Tibial nerve (tissue), 4 donors: Measurements from ENCODE around the gene MEIOC. TPM values are rescaled to one million over a fixed set of nuclear protein-coding genes. Genes with fewer than 3 reads are reported as not detected.

Source experiments
- DNase-seq, 2 donors: peaks; one replicate each; pipeline ENCODE4 v3.0.0-alpha.2; 2019; ENCODE audit warnings: low spot score in 2 of 2
- H3K27ac ChIP-seq, 4 donors: fragments of 200-600 bp; sonication (generic) in 3 of 4; one replicate each; pipeline ENCODE4 v1.5.1; 2017 to 2019; ENCODE audit warnings: mild to moderate bottlenecking in 1 of 4
- H3K27me3 ChIP-seq, 2 donors: fragments of 200-600 bp; sonication (generic) in 1 of 2; one replicate each; pipeline versions ENCODE4 v1.5.1 to v1.6.0; 2017 to 2019
- H3K36me3 ChIP-seq, 3 donors: fragments of 200-600 bp; sonication (generic); one replicate each; pipeline ENCODE4 v1.5.1; 2018 to 2019
- H3K4me1 ChIP-seq, 4 donors: fragments of 200-600 bp; sonication (generic) in 3 of 4; one replicate each; pipeline ENCODE4 v1.5.1; 2017 to 2019
- H3K4me3 ChIP-seq, 4 donors: fragments of 200-600 bp; sonication (generic) in 3 of 4; one replicate each; pipeline ENCODE4 v1.5.1; 2017 to 2019; ENCODE audit warnings: mild to moderate bottlenecking in 1 of 4, moderate library complexity in 1 of 4
- H3K9me3 ChIP-seq, 4 donors: fragments of 200-600 bp; sonication (generic) in 3 of 4; one replicate each; pipeline ENCODE4 v1.5.1; 2017 to 2019
- EP300 ChIP-seq, 2 donors: sonication (generic); formaldehyde crosslinking; IDR thresholded peaks; one replicate each; pipeline ENCODE4 v1.6.1; 2017; ENCODE audit warnings: antibody characterized with exemption in 2 of 2, mild to moderate bottlenecking in 1 of 2
- POLR2A ChIP-seq, 2 donors: fragments of 450-650 bp; IDR thresholded peaks; one replicate each; pipeline ENCODE4 v1.6.1; 2017; ENCODE audit warnings: antibody characterized with exemption in 2 of 2, mild to moderate bottlenecking in 2 of 2, moderate library complexity in 2 of 2
- WGBS, 2 donors: methylation state at CpG; one replicate each; pipeline ENCODE4 v1.1.5; 2018; 5-methylcytosine and 5-hydroxymethylcytosine counted together
- total RNA-seq, 4 donors: library from RNA; depleted of rRNA; stranded (reverse); fragments of >200 nt; gene quantifications; one replicate each; pipeline ENCODE4 v1.1.0, GENCODE V29; 2016
- TF ChIP-seq, protein P1 (sequence below), 5 experiments: fragments of 200-600 bp in 3 of 5; fragments of 450-650 bp in 2 of 5; sonication (generic) in 3 of 5; IDR thresholded peaks; one replicate each; pipeline ENCODE4 v1.5.1; 2016 to 2019; ENCODE audit warnings: antibody characterized with exemption in 5 of 5, mild to moderate bottlenecking in 3 of 5, moderate library complexity in 2 of 5

The MEIOC gene
- total RNA-seq = not detected

GRCh38 chr17:44655983-44656710 is at the start of gene MEIOC:
TSS of gene MEIOC (plus strand) at chr17:44656468. CDS start at chr17:44656614, 146 bp downstream.
- TF ChIP-seq, protein P1, sequence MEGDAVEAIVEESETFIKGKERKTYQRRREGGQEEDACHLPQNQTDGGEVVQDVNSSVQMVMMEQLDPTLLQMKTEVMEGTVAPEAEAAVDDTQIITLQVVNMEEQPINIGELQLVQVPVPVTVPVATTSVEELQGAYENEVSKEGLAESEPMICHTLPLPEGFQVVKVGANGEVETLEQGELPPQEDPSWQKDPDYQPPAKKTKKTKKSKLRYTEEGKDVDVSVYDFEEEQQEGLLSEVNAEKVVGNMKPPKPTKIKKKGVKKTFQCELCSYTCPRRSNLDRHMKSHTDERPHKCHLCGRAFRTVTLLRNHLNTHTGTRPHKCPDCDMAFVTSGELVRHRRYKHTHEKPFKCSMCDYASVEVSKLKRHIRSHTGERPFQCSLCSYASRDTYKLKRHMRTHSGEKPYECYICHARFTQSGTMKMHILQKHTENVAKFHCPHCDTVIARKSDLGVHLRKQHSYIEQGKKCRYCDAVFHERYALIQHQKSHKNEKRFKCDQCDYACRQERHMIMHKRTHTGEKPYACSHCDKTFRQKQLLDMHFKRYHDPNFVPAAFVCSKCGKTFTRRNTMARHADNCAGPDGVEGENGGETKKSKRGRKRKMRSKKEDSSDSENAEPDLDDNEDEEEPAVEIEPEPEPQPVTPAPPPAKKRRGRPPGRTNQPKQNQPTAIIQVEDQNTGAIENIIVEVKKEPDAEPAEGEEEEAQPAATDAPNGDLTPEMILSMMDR (IDR thresholded peaks at IDR 0.05) = no peak
- TF ChIP-seq POLR2A (IDR thresholded peaks at IDR 0.05) (no peak), EP300 (IDR thresholded peaks at IDR 0.05) (no peak)
- no peak within 1 kb of the TSS for H3K27ac ChIP-seq
- H3K27me3 ChIP-seq = peaks cover 0 to 51% of the 10 kb centered on the region in 2 donors
- peak within 1 kb of the TSS in 1 of 4 donors; percentile 31 for H3K4me3 ChIP-seq
- H3K9me3 ChIP-seq = peaks cover 0 to 23% (median 0%) of the 10 kb centered on the region in 4 donors
- no peak for DNase-seq
- H3K36me3 ChIP-seq = peaks cover 0 to 7% (median 0%) of the 10 kb centered on the region in 3 donors
- H3K4me1 ChIP-seq = peaks cover 0 to 12% (median 0%) of the 10 kb centered on the region in 4 donors
- 19 to 25% methylated on average over 28 to 34 of the region's 57 CpGs for WGBS, 2 donors

DNA sequence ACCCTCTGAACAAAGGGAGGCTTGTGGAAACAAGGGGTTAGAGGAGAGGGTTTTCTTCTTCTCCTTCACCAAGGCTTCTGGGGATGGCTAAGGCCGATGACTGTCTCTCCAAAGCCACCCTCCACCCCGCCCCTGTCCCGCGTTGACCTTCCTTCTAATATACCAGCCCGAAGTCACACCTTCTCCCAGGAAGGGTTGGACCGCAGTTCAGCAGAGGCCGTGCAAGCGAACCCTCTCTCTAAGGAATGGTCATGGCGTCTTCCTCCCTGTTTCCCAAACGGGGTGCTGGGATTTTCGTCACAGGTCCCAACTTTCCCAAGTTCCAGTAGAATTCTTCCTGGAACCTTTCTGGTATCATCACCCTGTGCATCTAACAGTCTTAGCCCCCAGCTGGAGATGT is 49.6 kb upstream of the MEIOC start:
- no peak for DNase-seq
- TF ChIP-seq, protein P1 (IDR thresholded peaks at IDR 0.05) = no peak
- 89 to 96% methylated on average over 11 of the region's 11 CpGs for WGBS, 2 donors
- Histone ChIP-seq H3K27ac (no peak overlapping the region), H3K27me3 (no peaks in the 10 kb centered on the region), H3K36me3 (no peaks in the 10 kb centered on the region), H3K4me3 (no peak overlapping the region), H3K4me1 (peaks cover 0 to 27% (median 0%) of the 10 kb centered on the region in 4 donors), H3K9me3 (no peaks in the 10 kb centered on the region)

- Histone ChIP-seq H3K4me3 (no peak overlapping the region), H3K4me1 (peaks cover 0 to 26% (median 0%) of the 10 kb centered on the region in 4 donors), H3K9me3 (no peaks in the 10 kb centered on the region), H3K36me3 (no peaks in the 10 kb centered on the region), H3K27me3 (no peaks in the 10 kb centered on the region), H3K27ac (peak overlapping the region in 1 of 4 donors; percentile 41)
- 21 to 38% methylated on average over 7 to 10 of the region's 10 CpGs for WGBS, 2 donors
- TF ChIP-seq EP300 (IDR thresholded peaks at IDR 0.05) = no peak
- no peak for TF ChIP-seq POLR2A (IDR thresholded peaks at IDR 0.05)
- TF ChIP-seq, protein P1 (IDR thresholded peaks at IDR 0.05) = no peak
- peak in 1 of 2 donors; percentile 12 for DNase-seq
Observed at GRCh38 chr17:44607836-44608690, 48.2 kb upstream of the MEIOC start.

DNA sequence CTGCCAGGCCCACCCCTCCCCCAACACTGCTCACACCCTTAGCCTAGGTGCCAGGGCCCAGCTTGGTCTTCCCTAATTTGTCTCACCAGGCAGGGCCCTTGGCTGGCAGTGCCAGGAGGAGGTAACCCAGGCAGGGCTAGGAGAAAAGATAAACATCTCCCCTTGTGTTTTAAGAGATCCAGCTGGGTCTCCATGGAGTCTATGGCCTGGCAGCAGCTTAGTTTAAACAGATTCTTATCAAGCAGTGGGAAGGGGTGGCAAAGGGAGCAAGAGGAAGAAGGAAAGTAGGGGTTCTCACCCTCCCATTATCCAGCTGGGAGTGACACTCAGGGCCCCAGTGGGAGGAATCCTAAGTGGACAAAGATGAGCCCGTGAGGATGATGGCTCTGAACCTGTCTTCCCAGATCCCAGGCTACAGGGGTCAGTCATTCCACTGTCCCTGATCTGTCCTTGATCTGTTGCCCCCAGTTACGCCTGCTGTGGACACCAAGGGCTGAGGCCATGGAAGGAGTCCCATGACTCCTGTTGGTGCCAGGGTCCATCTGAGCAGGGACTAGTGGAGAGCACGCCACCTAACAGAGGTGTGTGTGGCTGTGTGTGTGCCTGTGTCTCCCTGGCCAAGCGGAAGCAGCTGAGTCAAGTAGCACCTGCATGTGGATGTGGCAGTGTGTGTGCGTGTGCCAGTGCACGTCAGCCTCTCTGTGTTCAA is 47.4 kb upstream of the MEIOC start:
- Histone ChIP-seq H3K4me1 (peaks cover 0 to 26% (median 0%) of the 10 kb centered on the region in 4 donors), H3K27ac (peak overlapping the region in 1 of 4 donors; percentile 41), H3K4me3 (no peak overlapping the region), H3K36me3 (no peaks in the 10 kb centered on the region), H3K27me3 (no peaks in the 10 kb centered on the region), H3K9me3 (no peaks in the 10 kb centered on the region)
- 83 to 87% methylated on average over 6 of the region's 6 CpGs for WGBS, 2 donors
- no peak for DNase-seq
- TF ChIP-seq EP300 (IDR thresholded peaks at IDR 0.05) (no peak), POLR2A (IDR thresholded peaks at IDR 0.05) (no peak)
- TF ChIP-seq, protein P1 (IDR thresholded peaks at IDR 0.05) = no peak
